GM23338 (cell line): ENCODE results near the gene PPP1R27. TPM values are rescaled to one million over a fixed set of nuclear protein-coding genes. Genes with fewer than 3 reads are reported as not detected.
"Not testable (repeated sequence)": the region's sequence is repeated elsewhere in the genome, so short reads cannot be mapped to it uniquely, and the experiment has no call there.

ENCODE experiments used
- ATAC-seq: fragments of 200-7000 bp; cut with Tn5 transposase; 3 replicates; pipeline ENCODE4 v1.9.1; 2020
- DNase-seq: peaks from one replicate; pipeline ENCODE4 v3.0.0-alpha.2; 2015; ENCODE audit warnings: low spot score
- H2AFZ ChIP-seq: fragments of 200-600 bp; sonication (generic); 2 replicates; pipeline ENCODE4 v1.8.0; 2016; ENCODE audit warnings: antibody characterized with exemption, mild to moderate bottlenecking, moderate library complexity
- H3F3A ChIP-seq: fragments of 200-600 bp; sonication (generic); replicated peaks from 2 replicates; pipeline ENCODE4 v1.8.0; 2017; ENCODE audit warnings: antibody characterized with exemption, mixed run types, low read depth
- H3K27ac ChIP-seq: fragments of 200-600 bp; sonication (generic); 2 replicates; pipeline ENCODE4 v1.6.1; 2016; ENCODE audit warnings: low read depth
- H3K27me3 ChIP-seq: fragments of 200-600 bp; sonication (generic); 2 replicates; pipeline ENCODE4 v1.8.0; 2016; ENCODE audit warnings: mild to moderate bottlenecking, mixed run types, moderate library complexity; ENCODE audit not compliant: insufficient read depth
- H3K36me3 ChIP-seq: fragments of 200-600 bp; sonication (generic); 2 replicates; pipeline ENCODE4 v1.8.0; 2016; ENCODE audit warnings: mild to moderate bottlenecking; ENCODE audit not compliant: insufficient read depth
- H3K4me1 ChIP-seq: fragments of 200-600 bp; sonication (generic); 2 replicates; pipeline ENCODE4 v1.8.0; 2016; ENCODE audit warnings: mild to moderate bottlenecking, moderate library complexity; ENCODE audit not compliant: insufficient read depth
- H3K4me2 ChIP-seq: fragments of 200-600 bp; sonication (generic); 2 replicates; pipeline ENCODE4 v1.7.1; 2017; ENCODE audit warnings: mixed run types
- H3K4me3 ChIP-seq: fragments of 200-600 bp; sonication (generic); 2 replicates; pipeline ENCODE4 v1.6.1; 2016; ENCODE audit warnings: mixed run types
- H3K79me2 ChIP-seq: fragments of 200-600 bp; sonication (generic); replicated peaks from 2 replicates; pipeline ENCODE4 v1.8.0; 2017; ENCODE audit warnings: mild to moderate bottlenecking; ENCODE audit not compliant: insufficient read depth
- H3K9me2 ChIP-seq: fragments of 200-600 bp; sonication (generic); 2 replicates; pipeline ENCODE4 v1.8.0; 2017; ENCODE audit not compliant: insufficient read depth
- H4K20me1 ChIP-seq: fragments of 200-600 bp; sonication (generic); replicated peaks from 2 replicates; pipeline ENCODE4 v1.8.0; 2017; ENCODE audit warnings: mild to moderate bottlenecking; ENCODE audit not compliant: insufficient read depth
- H3K27ac Mint-ChIP-seq: 2 replicates; pipeline ENCODE4 v1.8.0; 2020; ENCODE audit warnings: inconsistent platforms, mild to moderate bottlenecking, moderate library complexity, mixed read lengths
- H3K27me3 Mint-ChIP-seq: 3 replicates; pipeline ENCODE4 v1.8.0; 2022; ENCODE audit warnings: low read depth, mild to moderate bottlenecking, moderate library complexity, mixed read lengths, inconsistent platforms; ENCODE audit not compliant: insufficient read depth, poor library complexity
- H3K36me3 Mint-ChIP-seq: 3 replicates; pipeline ENCODE4 v1.8.0; 2021; ENCODE audit warnings: low read depth, mild to moderate bottlenecking, inconsistent platforms, moderate library complexity, mixed read lengths
- H3K4me1 Mint-ChIP-seq: 3 replicates; pipeline ENCODE4 v1.8.0; 2020; ENCODE audit warnings: mild to moderate bottlenecking, inconsistent platforms, mixed read lengths
- H3K4me3 Mint-ChIP-seq: 3 replicates; pipeline ENCODE4 v1.8.0; 2021; ENCODE audit warnings: moderate library complexity, mild to moderate bottlenecking, inconsistent platforms, mixed read lengths
- H3K9me3 Mint-ChIP-seq: 3 replicates; pipeline ENCODE4 v1.8.0; 2020; ENCODE audit warnings: moderate library complexity, mild to moderate bottlenecking, inconsistent platforms, mixed read lengths
- CREB1 ChIP-seq: fragments of 250-450 bp; sonication (Bioruptor Pico); IDR thresholded peaks from 2 replicates; pipeline ENCODE4 v1.5.0; 2020; ENCODE audit warnings: low read depth, mild to moderate bottlenecking, moderate library complexity
- EZH2phosphoT487 ChIP-seq: fragments of 200-600 bp; sonication (generic); IDR thresholded peaks from one replicate; pipeline ENCODE4 v1.8.1; 2018; ENCODE audit warnings: antibody characterized with exemption; ENCODE audit not compliant: unreplicated experiment
- JUNB ChIP-seq: IDR thresholded peaks from one replicate; pipeline ENCODE4 v1.6.1; 2016; ENCODE audit warnings: antibody characterized with exemption; ENCODE audit not compliant: unreplicated experiment
- STAT1 ChIP-seq: IDR thresholded peaks from one replicate; pipeline ENCODE4 v1.6.1; 2016; ENCODE audit warnings: antibody characterized with exemption; ENCODE audit not compliant: unreplicated experiment
- ZNF114 ChIP-seq: fragments of 250-450 bp; sonication (Bioruptor Pico); IDR thresholded peaks from 2 replicates; pipeline ENCODE4 v1.5.0; 2020; ENCODE audit warnings: mild to moderate bottlenecking, moderate library complexity
- polyA plus RNA-seq: library from polyadenylated mRNA; unstranded; fragments of >200 nt; fragmentation: Nextera tagmentation; extraction: Ambion mirVana; gene quantifications from 2 replicates; pipeline ENCODE4 v1.2.1, GENCODE V29; 2016
- total RNA-seq: library from RNA; depleted of rRNA; stranded (reverse); fragments of >200 nt; shearing (Covaris generic); gene quantifications from 2 replicates; pipeline ENCODE4 v1.2.3, GENCODE V29; 2014
- TF ChIP-seq, protein P1 (sequence below): IDR thresholded peaks from one replicate; pipeline ENCODE4 v1.6.1; 2018; ENCODE audit warnings: antibody characterized with exemption; ENCODE audit not compliant: unreplicated experiment
- TF ChIP-seq, protein P2 (sequence below): fragments of 250-450 bp; sonication (Bioruptor Pico); IDR thresholded peaks from 2 replicates; pipeline ENCODE4 v1.5.0; 2020; ENCODE audit warnings: mild to moderate bottlenecking, moderate library complexity

Gene PPP1R27
- total and polyA plus RNA-seq, 2 experiments from 2014 or later, result 0.65 TPM; not detected in 1

DNA sequence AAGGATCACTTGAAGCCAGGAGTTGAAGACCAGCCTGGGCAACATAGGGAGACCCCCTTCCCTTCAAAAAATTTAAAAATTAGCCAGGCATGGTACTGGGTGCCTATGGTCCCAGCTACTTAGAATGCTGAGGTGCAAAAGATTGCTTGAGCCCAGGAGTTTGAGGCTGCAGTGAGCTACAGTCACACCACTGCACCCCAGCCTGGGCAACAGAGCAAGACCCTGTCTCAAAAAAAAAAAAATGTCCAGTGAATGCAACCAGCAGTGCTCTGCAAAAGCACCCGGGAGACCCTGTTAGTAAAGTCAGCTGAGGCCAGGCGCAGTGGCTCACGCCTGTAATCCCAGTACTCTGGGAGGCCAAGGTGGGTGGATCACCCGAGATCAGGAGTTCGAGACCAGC, 5.2 kb upstream of the PPP1R27 start:
- not testable (repeated sequence) for H2AFZ ChIP-seq, H3K27ac Mint-ChIP-seq, H3K4me2 ChIP-seq, H3F3A ChIP-seq, H3K9me3 Mint-ChIP-seq, ATAC-seq, H3K4me3 ChIP-seq, H3K36me3 ChIP-seq, H3K9me2 ChIP-seq, H3K27ac ChIP-seq, H3K4me1 ChIP-seq, H3K27me3 ChIP-seq, H3K79me2 ChIP-seq, H3K4me1 Mint-ChIP-seq, H4K20me1 ChIP-seq, H3K4me3 Mint-ChIP-seq, H3K27me3 Mint-ChIP-seq, DNase-seq
- peaks cover 17% of the 10 kb centered on the region for H3K36me3 Mint-ChIP-seq

DNA sequence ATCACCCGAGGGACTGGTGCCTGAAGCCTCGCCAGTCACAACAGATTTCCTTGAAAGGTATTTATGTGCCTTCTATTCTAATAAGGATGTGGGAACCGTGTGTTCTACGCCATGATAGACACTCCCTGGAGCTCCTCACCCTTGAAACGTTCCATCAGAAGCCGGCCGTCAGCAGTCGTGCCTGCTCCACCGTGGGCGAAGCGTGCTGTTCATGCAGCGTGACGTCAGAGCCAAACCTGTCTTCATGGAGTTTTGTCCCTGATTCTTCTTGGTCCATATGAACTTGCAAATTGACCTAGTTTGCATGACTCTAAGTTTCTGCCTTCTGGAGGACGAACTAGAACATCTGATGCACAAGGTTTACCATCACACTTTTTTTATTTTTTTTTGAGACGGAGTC, 4.5 kb upstream of the PPP1R27 start:
- Histone ChIP-seq H3K9me2 (no peaks in the 10 kb centered on the region), H3F3A (0 out of 2 replicates have a peak, but pooled peaks cover 7% of the 10 kb centered on the region), H3K4me2 (no peak overlapping the region), H2AFZ (no peak overlapping the region), H3K4me1 (peaks cover 1% of the 10 kb centered on the region; the same call in 1 of the 2 replicates), H4K20me1 (peaks cover 6% of the 10 kb centered on the region; the same call in 1 of the 2 replicates), H3K27me3 (no peaks in the 10 kb centered on the region), H3K36me3 (no peaks in the 10 kb centered on the region), H3K4me3 (no peak overlapping the region), H3K79me2 (no peaks in the 10 kb centered on the region), H3K27ac (no peak overlapping the region)
- TF ChIP-seq EZH2phosphoT487, result no peak
- no peak for TF ChIP-seq STAT1
- no peak for TF ChIP-seq JUNB
- TF ChIP-seq ZNF114, result no peak
- TF ChIP-seq, protein P1, sequence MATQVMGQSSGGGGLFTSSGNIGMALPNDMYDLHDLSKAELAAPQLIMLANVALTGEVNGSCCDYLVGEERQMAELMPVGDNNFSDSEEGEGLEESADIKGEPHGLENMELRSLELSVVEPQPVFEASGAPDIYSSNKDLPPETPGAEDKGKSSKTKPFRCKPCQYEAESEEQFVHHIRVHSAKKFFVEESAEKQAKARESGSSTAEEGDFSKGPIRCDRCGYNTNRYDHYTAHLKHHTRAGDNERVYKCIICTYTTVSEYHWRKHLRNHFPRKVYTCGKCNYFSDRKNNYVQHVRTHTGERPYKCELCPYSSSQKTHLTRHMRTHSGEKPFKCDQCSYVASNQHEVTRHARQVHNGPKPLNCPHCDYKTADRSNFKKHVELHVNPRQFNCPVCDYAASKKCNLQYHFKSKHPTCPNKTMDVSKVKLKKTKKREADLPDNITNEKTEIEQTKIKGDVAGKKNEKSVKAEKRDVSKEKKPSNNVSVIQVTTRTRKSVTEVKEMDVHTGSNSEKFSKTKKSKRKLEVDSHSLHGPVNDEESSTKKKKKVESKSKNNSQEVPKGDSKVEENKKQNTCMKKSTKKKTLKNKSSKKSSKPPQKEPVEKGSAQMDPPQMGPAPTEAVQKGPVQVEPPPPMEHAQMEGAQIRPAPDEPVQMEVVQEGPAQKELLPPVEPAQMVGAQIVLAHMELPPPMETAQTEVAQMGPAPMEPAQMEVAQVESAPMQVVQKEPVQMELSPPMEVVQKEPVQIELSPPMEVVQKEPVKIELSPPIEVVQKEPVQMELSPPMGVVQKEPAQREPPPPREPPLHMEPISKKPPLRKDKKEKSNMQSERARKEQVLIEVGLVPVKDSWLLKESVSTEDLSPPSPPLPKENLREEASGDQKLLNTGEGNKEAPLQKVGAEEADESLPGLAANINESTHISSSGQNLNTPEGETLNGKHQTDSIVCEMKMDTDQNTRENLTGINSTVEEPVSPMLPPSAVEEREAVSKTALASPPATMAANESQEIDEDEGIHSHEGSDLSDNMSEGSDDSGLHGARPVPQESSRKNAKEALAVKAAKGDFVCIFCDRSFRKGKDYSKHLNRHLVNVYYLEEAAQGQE, result no peak
- TF ChIP-seq, protein P2, sequence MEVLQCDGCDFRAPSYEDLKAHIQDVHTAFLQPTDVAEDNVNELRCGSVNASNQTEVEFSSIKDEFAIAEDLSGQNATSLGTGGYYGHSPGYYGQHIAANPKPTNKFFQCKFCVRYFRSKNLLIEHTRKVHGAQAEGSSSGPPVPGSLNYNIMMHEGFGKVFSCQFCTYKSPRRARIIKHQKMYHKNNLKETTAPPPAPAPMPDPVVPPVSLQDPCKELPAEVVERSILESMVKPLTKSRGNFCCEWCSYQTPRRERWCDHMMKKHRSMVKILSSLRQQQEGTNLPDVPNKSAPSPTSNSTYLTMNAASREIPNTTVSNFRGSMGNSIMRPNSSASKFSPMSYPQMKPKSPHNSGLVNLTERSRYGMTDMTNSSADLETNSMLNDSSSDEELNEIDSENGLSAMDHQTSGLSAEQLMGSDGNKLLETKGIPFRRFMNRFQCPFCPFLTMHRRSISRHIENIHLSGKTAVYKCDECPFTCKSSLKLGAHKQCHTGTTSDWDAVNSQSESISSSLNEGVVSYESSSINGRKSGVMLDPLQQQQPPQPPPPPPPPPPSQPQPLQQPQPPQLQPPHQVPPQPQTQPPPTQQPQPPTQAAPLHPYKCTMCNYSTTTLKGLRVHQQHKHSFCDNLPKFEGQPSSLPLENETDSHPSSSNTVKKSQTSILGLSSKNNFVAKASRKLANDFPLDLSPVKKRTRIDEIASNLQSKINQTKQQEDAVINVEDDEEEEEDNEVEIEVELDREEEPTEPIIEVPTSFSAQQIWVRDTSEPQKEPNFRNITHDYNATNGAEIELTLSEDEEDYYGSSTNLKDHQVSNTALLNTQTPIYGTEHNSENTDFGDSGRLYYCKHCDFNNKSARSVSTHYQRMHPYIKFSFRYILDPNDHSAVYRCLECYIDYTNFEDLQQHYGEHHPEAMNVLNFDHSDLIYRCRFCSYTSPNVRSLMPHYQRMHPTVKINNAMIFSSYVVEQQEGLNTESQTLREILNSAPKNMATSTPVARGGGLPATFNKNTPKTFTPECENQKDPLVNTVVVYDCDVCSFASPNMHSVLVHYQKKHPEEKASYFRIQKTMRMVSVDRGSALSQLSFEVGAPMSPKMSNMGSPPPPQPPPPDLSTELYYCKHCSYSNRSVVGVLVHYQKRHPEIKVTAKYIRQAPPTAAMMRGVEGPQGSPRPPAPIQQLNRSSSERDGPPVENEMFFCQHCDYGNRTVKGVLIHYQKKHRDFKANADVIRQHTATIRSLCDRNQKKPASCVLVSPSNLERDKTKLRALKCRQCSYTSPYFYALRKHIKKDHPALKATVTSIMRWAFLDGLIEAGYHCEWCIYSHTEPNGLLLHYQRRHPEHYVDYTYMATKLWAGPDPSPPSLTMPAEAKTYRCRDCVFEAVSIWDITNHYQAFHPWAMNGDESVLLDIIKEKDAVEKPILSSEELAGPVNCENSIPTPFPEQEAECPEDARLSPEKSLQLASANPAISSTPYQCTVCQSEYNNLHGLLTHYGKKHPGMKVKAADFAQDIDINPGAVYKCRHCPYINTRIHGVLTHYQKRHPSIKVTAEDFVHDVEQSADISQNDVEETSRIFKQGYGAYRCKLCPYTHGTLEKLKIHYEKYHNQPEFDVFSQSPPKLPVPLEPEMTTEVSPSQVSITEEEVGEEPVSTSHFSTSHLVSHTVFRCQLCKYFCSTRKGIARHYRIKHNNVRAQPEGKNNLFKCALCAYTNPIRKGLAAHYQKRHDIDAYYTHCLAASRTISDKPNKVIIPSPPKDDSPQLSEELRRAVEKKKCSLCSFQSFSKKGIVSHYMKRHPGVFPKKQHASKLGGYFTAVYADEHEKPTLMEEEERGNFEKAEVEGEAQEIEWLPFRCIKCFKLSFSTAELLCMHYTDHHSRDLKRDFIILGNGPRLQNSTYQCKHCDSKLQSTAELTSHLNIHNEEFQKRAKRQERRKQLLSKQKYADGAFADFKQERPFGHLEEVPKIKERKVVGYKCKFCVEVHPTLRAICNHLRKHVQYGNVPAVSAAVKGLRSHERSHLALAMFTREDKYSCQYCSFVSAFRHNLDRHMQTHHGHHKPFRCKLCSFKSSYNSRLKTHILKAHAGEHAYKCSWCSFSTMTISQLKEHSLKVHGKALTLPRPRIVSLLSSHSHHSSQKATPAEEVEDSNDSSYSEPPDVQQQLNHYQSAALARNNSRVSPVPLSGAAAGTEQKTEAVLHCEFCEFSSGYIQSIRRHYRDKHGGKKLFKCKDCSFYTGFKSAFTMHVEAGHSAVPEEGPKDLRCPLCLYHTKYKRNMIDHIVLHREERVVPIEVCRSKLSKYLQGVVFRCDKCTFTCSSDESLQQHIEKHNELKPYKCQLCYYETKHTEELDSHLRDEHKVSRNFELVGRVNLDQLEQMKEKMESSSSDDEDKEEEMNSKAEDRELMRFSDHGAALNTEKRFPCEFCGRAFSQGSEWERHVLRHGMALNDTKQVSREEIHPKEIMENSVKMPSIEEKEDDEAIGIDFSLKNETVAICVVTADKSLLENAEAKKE (CRISPR knock-in tag), result no peak
- no peak for TF ChIP-seq CREB1 (CRISPR knock-in tag)
- Mint-ChIP-seq H3K4me1 (peaks cover 2% of the 10 kb centered on the region; the same call in 1 of the 3 replicates), H3K27me3 (no peaks in the 10 kb centered on the region), H3K9me3 (no peaks in the 10 kb centered on the region), H3K36me3 (peaks cover 10% of the 10 kb centered on the region), H3K27ac (no peak overlapping the region), H3K4me3 (no peak overlapping the region)
- no peak for ATAC-seq
- DNase-seq, result no peak
